Loucy (cell line): ENCODE measurements around the gene PEAR1.

Source experiments
- H2AFZ ChIP-seq: fragments of 200-600 bp; sonication (generic); 2 replicates; pipeline ENCODE4 v1.6.0; 2016; ENCODE audit warnings: antibody characterized with exemption, mild to moderate bottlenecking, low read length, moderate library complexity
- H3F3A ChIP-seq: fragments of 200-600 bp; 2 replicates; pipeline ENCODE4 v1.6.0; 2016; ENCODE audit warnings: antibody characterized with exemption, low read depth, mild to moderate bottlenecking
- H3K27me3 ChIP-seq: fragments of 200-600 bp; sonication (generic); 2 replicates; pipeline ENCODE4 v1.6.1; 2014; ENCODE audit warnings: low read length, mild to moderate bottlenecking; ENCODE audit not compliant: insufficient read depth, poor library complexity, severe bottlenecking
- H3K36me3 ChIP-seq: fragments of 200-600 bp; sonication (generic); 2 replicates; pipeline ENCODE4 v1.6.1; 2016; ENCODE audit warnings: low read length; ENCODE audit not compliant: insufficient read depth
- H3K4me1 ChIP-seq: fragments of 200-600 bp; sonication (generic); 2 replicates; pipeline ENCODE4 v1.5.1; 2014; ENCODE audit warnings: low read length, mild to moderate bottlenecking; ENCODE audit not compliant: insufficient read depth, poor library complexity, severe bottlenecking
- H3K4me2 ChIP-seq: fragments of 200-600 bp; sonication (generic); 2 replicates; pipeline ENCODE4 v1.6.0; 2014; ENCODE audit warnings: antibody characterized with exemption, low read length, low read depth, mild to moderate bottlenecking; ENCODE audit not compliant: poor library complexity, severe bottlenecking
- H3K4me3 ChIP-seq: fragments of 200-600 bp; sonication (generic); 2 replicates; pipeline ENCODE4 v1.5.1; 2014; ENCODE audit warnings: low read length, mild to moderate bottlenecking, mixed read lengths; ENCODE audit not compliant: poor library complexity, severe bottlenecking
- H3K79me2 ChIP-seq: fragments of 200-600 bp; sonication (generic); 2 replicates; pipeline ENCODE4 v1.6.1; 2014; ENCODE audit warnings: low read length; ENCODE audit not compliant: insufficient read depth
- H3K9ac ChIP-seq: fragments of 200-600 bp; sonication (generic); 2 replicates; pipeline ENCODE4 v1.6.0; 2014; ENCODE audit warnings: mild to moderate bottlenecking, low read depth, low read length, moderate library complexity; ENCODE audit not compliant: poor library complexity, severe bottlenecking
- H3K9me2 ChIP-seq: fragments of 200-600 bp; sonication (generic); replicated peaks from 2 replicates; pipeline ENCODE4 v1.6.1; 2016; ENCODE audit warnings: low read depth, low read length, mixed read lengths
- H3K9me3 ChIP-seq: fragments of 200-600 bp; sonication (generic); 2 replicates; pipeline ENCODE4 v1.6.1; 2014; ENCODE audit warnings: mild to moderate bottlenecking, antibody characterized with exemption, low read length, low read depth; ENCODE audit not compliant: insufficient read depth
- H4K20me1 ChIP-seq: fragments of 200-600 bp; sonication (generic); 2 replicates; pipeline ENCODE4 v1.6.0; 2014; ENCODE audit warnings: antibody characterized with exemption, low read length, mild to moderate bottlenecking; ENCODE audit not compliant: insufficient read depth, poor library complexity, severe bottlenecking
- CTCF ChIP-seq: fragments of 200-600 bp; sonication (generic); conservative IDR thresholded peaks from 2 replicates; pipeline ENCODE4 v1.5.1; 2014; ENCODE audit warnings: mild to moderate bottlenecking, antibody characterized with exemption, low read length
- EZH2phosphoT487 ChIP-seq: fragments of 200-600 bp; IDR thresholded peaks from 2 replicates; pipeline ENCODE4 v1.6.1; 2018; ENCODE audit warnings: antibody characterized with exemption, mild to moderate bottlenecking, moderate library complexity, borderline replicate concordance

PEAR1 gene

DNA sequence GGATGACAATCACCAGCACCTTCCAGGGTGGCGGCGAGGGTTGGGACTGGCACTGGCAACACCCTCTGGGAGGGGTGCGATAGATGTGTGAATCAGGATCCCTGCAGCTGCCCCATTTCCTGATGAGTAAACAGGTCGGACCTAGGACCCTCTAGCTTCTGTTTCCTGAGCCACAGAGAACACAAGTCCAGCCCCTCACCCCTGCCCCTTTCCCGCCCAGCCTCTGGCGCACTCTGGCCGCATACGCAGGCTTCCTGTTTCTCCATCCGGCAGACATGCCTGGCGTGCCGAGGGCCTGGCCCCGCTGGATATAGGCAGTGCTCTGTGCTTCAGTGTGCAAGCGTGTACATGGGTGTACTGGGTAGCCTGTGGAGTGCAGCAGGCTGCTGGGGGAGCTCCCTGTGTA, 4.6 kb downstream of the PEAR1 start:
- no peak for TF ChIP-seq CTCF
- no peak for TF ChIP-seq EZH2phosphoT487
- no peaks in the 10 kb centered on the region for H3K36me3 ChIP-seq
- no peaks in the 10 kb centered on the region for H3K4me1 ChIP-seq
- H2AFZ ChIP-seq = no peak overlapping the region
- no peaks in the 10 kb centered on the region for H3K9me2 ChIP-seq
- H3K27me3 ChIP-seq = no peaks in the 10 kb centered on the region
- H3K9me3 ChIP-seq = no peaks in the 10 kb centered on the region
- H4K20me1 ChIP-seq = no peaks in the 10 kb centered on the region
- H3K4me3 ChIP-seq = no peak overlapping the region
- H3F3A ChIP-seq = no peaks in the 10 kb centered on the region
- no peak overlapping the region for H3K4me2 ChIP-seq
- no peak overlapping the region for H3K9ac ChIP-seq
- H3K79me2 ChIP-seq = no peaks in the 10 kb centered on the region

- H3K79me2 ChIP-seq = no peaks in the 10 kb centered on the region
- H3K4me3 ChIP-seq = no peak overlapping the region
- H3K9ac ChIP-seq = no peak overlapping the region
- no peaks in the 10 kb centered on the region for H3K4me1 ChIP-seq
- H2AFZ ChIP-seq = no peak overlapping the region
- H3K4me2 ChIP-seq = no peak overlapping the region
- H3K36me3 ChIP-seq = no peaks in the 10 kb centered on the region
- no peaks in the 10 kb centered on the region for H3K27me3 ChIP-seq
- no peaks in the 10 kb centered on the region for H3K9me2 ChIP-seq
- H4K20me1 ChIP-seq = no peaks in the 10 kb centered on the region
- H3K9me3 ChIP-seq = no peaks in the 10 kb centered on the region
- no peaks in the 10 kb centered on the region for H3F3A ChIP-seq
- no peak for TF ChIP-seq EZH2phosphoT487
- no peak for TF ChIP-seq CTCF
These were observed 5.6 kb downstream of the PEAR1 start for GRCh38 chr1:156898971-156899664.

GRCh38 chr1:156899956-156900718, 6.6 kb downstream of the PEAR1 start:
- Histone ChIP-seq H4K20me1 (no peaks in the 10 kb centered on the region), H3K4me1 (no peaks in the 10 kb centered on the region), H3K79me2 (no peaks in the 10 kb centered on the region), H3F3A (no peaks in the 10 kb centered on the region), H2AFZ (no peak overlapping the region), H3K9me3 (no peaks in the 10 kb centered on the region), H3K9me2 (no peaks in the 10 kb centered on the region), H3K27me3 (no peaks in the 10 kb centered on the region), H3K9ac (no peak overlapping the region), H3K36me3 (no peaks in the 10 kb centered on the region), H3K4me2 (no peak overlapping the region), H3K4me3 (no peak overlapping the region)
- no peak for TF ChIP-seq EZH2phosphoT487
- no peak for TF ChIP-seq CTCF
